GM19240 (cell line): Measurements from ENCODE around the gene EPB41L1.

Source experiments
- DNase-seq: peaks from one replicate; pipeline ENCODE4 v3.0.0; 2011; ENCODE audit warnings: low spot score; ENCODE audit not compliant: insufficient read length

Gene EPB41L1

DNA sequence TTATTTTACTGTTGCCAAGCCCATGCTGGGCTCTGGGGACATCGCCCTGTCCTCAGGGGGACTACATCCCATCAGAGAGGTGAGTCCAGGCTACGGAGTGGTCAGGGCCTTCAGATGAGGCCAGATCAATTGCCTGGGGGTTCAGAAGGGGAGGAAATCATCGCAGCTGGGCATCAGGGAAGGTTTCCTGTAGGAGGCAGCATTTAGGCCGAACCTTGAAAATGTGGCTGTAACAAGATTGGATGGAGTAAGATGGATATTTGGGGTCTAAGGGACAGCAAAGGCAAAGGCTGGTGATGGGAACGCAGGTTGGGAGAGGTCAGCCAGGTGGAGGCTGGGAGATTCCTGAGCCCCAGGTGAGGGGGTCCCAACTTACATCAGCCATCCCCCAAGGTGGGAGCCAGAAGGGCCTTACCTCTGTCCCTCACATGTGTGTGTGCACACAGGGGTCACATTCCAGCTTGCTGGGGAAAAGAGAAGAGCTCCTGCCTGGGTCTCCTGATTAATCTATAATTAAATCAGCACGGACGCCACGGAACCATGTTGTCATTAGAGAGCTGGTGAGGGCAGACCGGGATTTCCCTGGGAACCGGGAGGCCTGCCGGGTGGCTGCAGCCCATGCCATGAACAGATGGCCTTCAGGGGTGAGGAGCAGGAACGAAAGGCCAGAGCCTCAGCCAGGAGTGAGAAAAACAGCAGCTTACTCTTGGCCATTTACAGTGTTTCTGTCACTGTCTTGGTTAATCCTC is 121.1 kb downstream of the EPB41L1 start:
- DNase-seq, result no peak

DNA sequence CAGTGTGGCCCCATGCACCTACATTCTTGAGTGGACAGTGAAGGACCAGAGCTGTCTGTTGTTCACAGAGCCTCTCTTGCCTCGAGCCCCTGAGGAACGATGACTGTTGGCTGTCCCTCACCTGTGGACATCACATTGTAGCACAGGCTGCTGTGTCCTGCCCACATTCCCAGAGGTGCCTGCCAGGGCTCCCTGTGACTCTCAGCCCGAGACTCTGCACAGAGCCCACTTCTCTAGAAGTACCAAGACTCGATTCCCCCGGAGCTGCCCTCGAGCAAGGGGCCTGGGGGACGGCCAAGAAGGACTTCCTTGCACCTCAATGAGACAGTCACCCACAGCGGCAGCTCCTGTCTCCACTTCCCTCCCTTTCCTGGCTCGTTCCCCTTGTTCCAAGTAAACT is 123.0 kb downstream of the EPB41L1 start:
- DNase-seq, result no peak

DNA sequence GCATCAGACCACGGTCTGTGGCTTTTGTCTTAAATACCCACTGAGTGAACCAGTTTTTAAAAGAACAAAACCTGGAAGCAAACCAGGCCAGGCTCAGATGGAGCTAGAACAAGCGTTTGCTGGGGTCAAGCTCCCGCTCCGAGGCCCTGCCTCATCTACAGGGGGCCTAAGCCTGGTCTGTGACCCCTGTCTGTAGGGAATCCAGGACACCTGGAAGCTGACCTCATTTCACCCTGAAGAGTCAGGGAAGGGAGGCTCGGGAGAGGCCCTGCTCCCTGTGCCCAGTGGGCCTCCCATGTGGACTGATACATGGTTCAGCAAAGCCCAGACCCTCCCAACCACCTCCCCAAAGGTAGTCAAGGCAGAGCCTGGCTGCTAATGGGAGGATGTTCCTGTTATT is 124.8 kb downstream of the EPB41L1 start:
- DNase-seq, result no peak

DNA sequence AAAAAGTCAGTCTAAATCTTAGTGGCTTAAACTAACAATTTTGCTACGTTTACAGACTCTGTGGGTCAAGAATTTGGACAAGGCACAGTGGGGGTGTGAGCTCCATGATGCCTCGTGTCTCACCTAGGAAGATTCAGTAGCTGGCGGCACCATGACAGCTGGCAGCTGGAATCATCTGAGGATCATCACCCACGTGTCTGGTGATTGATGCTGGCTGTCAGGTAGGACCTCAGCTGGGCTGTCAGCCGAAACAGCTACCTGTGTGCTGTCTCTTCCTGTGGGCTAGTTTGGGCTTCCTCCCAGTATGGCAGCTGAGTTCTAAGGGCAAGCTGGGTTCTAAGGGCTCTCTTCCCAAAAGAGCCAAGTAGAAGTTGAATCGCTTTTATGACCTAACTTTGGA is 125.2 kb downstream of the EPB41L1 start:
- DNase-seq, result no peak

DNA sequence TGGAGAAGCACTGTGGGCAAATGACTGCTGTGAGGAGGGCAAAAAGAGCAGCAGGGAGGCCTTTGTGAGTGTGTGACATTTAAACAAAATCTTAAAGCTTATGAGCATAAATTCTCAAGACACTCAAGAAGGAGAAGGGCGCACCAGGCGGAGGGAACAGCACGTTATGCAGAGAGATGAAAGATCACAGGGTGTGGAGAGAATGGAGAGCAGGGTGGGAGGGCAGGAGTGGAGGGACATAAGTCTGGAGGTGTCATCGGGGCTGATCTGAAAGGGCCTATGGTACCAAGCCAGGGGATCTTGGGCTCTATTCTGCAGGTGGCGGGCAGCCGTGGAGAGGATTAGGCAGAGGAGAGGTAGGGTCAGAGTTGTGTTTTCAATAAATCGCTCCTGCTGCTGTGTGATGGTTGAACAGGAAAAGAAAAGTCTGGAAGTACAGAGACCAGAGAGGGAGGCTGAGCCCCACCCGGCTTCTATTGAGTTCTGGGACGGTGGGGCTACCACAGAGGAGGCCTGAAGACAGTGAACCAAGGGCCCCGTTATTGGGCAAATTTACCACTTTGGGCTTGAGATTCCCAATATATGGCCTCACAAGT is 127.3 kb downstream of the EPB41L1 start:
- no peak for DNase-seq
